ENCODE data around the gene RNASE13. TPM values are rescaled to one million over a fixed set of nuclear protein-coding genes. Genes with fewer than 3 reads are reported as not detected.

The RNASE13 gene
- total RNA-seq, 4 donors from 2014 or later, result not detected

GRCh38 chr14:21023817-21024584 is 10.6 kb downstream of the RNASE13 start:
- TF ChIP-seq, protein P1, sequence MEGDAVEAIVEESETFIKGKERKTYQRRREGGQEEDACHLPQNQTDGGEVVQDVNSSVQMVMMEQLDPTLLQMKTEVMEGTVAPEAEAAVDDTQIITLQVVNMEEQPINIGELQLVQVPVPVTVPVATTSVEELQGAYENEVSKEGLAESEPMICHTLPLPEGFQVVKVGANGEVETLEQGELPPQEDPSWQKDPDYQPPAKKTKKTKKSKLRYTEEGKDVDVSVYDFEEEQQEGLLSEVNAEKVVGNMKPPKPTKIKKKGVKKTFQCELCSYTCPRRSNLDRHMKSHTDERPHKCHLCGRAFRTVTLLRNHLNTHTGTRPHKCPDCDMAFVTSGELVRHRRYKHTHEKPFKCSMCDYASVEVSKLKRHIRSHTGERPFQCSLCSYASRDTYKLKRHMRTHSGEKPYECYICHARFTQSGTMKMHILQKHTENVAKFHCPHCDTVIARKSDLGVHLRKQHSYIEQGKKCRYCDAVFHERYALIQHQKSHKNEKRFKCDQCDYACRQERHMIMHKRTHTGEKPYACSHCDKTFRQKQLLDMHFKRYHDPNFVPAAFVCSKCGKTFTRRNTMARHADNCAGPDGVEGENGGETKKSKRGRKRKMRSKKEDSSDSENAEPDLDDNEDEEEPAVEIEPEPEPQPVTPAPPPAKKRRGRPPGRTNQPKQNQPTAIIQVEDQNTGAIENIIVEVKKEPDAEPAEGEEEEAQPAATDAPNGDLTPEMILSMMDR (IDR thresholded peaks at IDR 0.05), result no peak
- H3K4me3 ChIP-seq (ENCODE audit: low read depth, poor library complexity, severe bottlenecking), result peak overlapping the region; percentile 41
- peak in 1 of 2 donors; percentile 85 for DNase-seq (ENCODE audit: low spot score in 2 of 2)
- WGBS, 2 donors, result 25 to 30% methylated on average over 17 of the region's 17 CpGs
- intact Hi-C loops (cut with DNase I; ENCODE audit: low total_unique reads), result no loop called here

GRCh38 chr14:21023174-21023573 is 11.4 kb downstream of the RNASE13 start:
- H3K4me3 ChIP-seq (ENCODE audit: low read depth, poor library complexity, severe bottlenecking), result no peak overlapping the region
- TF ChIP-seq POLR2A (IDR thresholded peaks at IDR 0.05), result no peak
- TF ChIP-seq, protein P1 (IDR thresholded peaks at IDR 0.05), result no peak
- WGBS, 2 donors, result 62 to 67% methylated on average over 7 of the region's 7 CpGs
- DNase-seq (ENCODE audit: low spot score in 2 of 2), result peak in 1 of 2 donors; percentile 85
- intact Hi-C loops (cut with DNase I; ENCODE audit: low total_unique reads), result no loop called here

- H3K4me3 ChIP-seq (ENCODE audit: low read depth, poor library complexity, severe bottlenecking), result no peak overlapping the region
- TF ChIP-seq, protein P1 (IDR thresholded peaks at IDR 0.05), result no peak
- TF ChIP-seq POLR2A (IDR thresholded peaks at IDR 0.05), result no peak
- WGBS, 2 donors, result 79 to 83% methylated on average over 5 of the region's 5 CpGs
- intact Hi-C loops (cut with DNase I; ENCODE audit: low total_unique reads), result no loop called here
- peak in 1 of 2 donors; percentile 68 for DNase-seq (ENCODE audit: low spot score in 2 of 2)
Measured at GRCh38 chr14:21022686-21023085, 11.9 kb downstream of the RNASE13 start.

- 78 to 84% methylated on average over 5 of the region's 5 CpGs for WGBS, 2 donors
- no peak overlapping the region for H3K4me3 ChIP-seq (ENCODE audit: low read depth, poor library complexity, severe bottlenecking)
- DNase-seq (ENCODE audit: low spot score in 2 of 2), result peak in 1 of 2 donors; percentile 17
- TF ChIP-seq, protein P1 (IDR thresholded peaks at IDR 0.05), result no peak
- TF ChIP-seq POLR2A (IDR thresholded peaks at IDR 0.05), result no peak
- intact Hi-C loops (cut with DNase I; ENCODE audit: low total_unique reads), result no loop called here
Measured at GRCh38 chr14:21020977-21021545, 13.5 kb downstream of the RNASE13 start.

DNA sequence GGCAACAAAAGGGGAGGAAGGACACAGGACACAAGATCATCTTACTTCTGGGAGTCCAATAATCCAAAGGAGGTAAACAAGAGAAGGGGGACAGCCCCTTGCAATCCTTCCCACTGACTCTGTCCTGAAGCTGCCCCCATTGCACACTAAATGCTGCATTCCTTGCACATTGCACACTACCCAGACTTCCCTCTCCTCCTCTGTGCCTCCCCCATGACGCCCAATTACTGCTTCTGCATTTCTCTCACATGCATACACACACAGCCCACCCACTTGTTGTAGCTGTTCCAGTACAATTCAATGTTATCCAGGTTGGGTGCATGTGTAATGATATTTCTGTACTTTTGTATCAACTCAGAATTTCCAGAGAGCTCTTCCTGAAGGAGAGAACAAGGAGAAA is 15.2 kb downstream of the RNASE13 start:
- intact Hi-C loops (cut with DNase I; ENCODE audit: low total_unique reads), result loop anchor here (10.0 kb wide), 1 partner anchor 75 kb away; the partner anchor contains the start of gene ZNF219
- WGBS, 2 donors, result 63 to 75% methylated on average over 1 of the region's 1 CpG
- no peak overlapping the region for H3K4me3 ChIP-seq (ENCODE audit: low read depth, poor library complexity, severe bottlenecking)
- no peak for TF ChIP-seq POLR2A (IDR thresholded peaks at IDR 0.05)
- TF ChIP-seq, protein P1 (IDR thresholded peaks at IDR 0.05), result no peak
- no peak for DNase-seq (ENCODE audit: low spot score in 2 of 2)
